ENCODE results near the gene METTL23.

Gene METTL23

GRCh38 chr17:76781056-76781982 lies 54.7 kb downstream of the METTL23 start:
- TF ChIP-seq SIN3A (IDR thresholded peaks at IDR 0.05; ENCODE audit: borderline replicate concordance, insufficient read depth, low read length) (no peak), TAF1 (IDR thresholded peaks at IDR 0.05; ENCODE audit: borderline replicate concordance, insufficient read depth, low read length) (no peak)

DNA sequence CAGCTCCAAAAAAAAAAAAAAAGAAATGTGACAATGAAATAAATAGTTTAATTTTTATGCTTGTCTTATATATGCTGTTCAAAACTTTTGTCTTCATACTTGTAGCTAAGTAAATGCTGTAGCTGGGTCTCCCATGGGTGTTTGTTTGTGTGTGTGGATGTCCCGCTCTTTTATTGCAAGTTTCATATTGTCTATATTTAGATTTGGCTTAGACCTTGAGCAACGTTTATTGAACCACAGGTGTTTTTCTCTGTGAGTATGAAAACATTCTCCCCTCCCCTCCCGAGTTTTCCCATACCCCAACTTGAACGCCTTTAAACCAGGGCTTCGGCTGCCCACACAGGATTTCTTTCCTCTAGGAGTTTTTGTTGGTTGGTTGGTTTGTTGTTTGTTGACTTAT lies 56.5 kb downstream of the METTL23 start:
- TF ChIP-seq SIN3A (IDR thresholded peaks at IDR 0.05; ENCODE audit: borderline replicate concordance, insufficient read depth, low read length) = no peak
- no peak for TF ChIP-seq REST (IDR thresholded peaks at IDR 0.05; ENCODE audit: insufficient read depth in 1 of 2, low read depth in 2 of 2, low read length in 2 of 2)
- no peak for TF ChIP-seq TAF1 (IDR thresholded peaks at IDR 0.05; ENCODE audit: borderline replicate concordance, insufficient read depth, low read length)
- no peak for TF ChIP-seq POLR2AphosphoS5 (IDR thresholded peaks at IDR 0.05; ENCODE audit: low read depth, low read length)
- no peak for TF ChIP-seq FOXP2 (optimal IDR thresholded peaks at IDR 0.05; ENCODE audit: borderline replicate concordance, extremely low read depth, extremely low read length, insufficient read depth)

Data from PFSK-1 (cell line).